Smooth muscle cell (in vitro differentiated cells): ENCODE data around the gene CCDC171. TPM values are rescaled to one million over a fixed set of nuclear protein-coding genes. Genes with fewer than 3 reads are reported as not detected.

Source experiments
- DNase-seq: peaks from one replicate; lab custom pipeline; 2025; ENCODE audit not compliant: unreplicated experiment; lab: John Stamatoyannopoulos, UW
- H2AFZ ChIP-seq: fragments of 200-600 bp; sonication (generic); 2 replicates; pipeline ENCODE4 v1.6.0; 2016; ENCODE audit warnings: antibody characterized with exemption, low read depth, mild to moderate bottlenecking
- H3F3A ChIP-seq: fragments of 200-600 bp; sonication (generic); 2 replicates; pipeline ENCODE4 v1.6.0; 2017; ENCODE audit warnings: antibody characterized with exemption, low read depth
- H3K27ac ChIP-seq: fragments of 200-600 bp; sonication (generic); 2 replicates; pipeline ENCODE4 v1.5.1; 2016; ENCODE audit warnings: low read depth, mild to moderate bottlenecking
- H3K27me3 ChIP-seq: fragments of 200-600 bp; sonication (generic); 2 replicates; pipeline ENCODE4 v1.6.1; 2016; ENCODE audit warnings: low read depth, mild to moderate bottlenecking
- H3K36me3 ChIP-seq: fragments of 200-600 bp; sonication (generic); 2 replicates; pipeline ENCODE4 v1.5.1; 2016; ENCODE audit warnings: low read depth
- H3K4me1 ChIP-seq: fragments of 200-600 bp; sonication (generic); 2 replicates; pipeline ENCODE4 v1.5.1; 2016; ENCODE audit warnings: low read depth
- H3K4me2 ChIP-seq: fragments of 200-600 bp; sonication (generic); 2 replicates; pipeline ENCODE4 v1.6.0; 2016; ENCODE audit warnings: mild to moderate bottlenecking
- H3K4me3 ChIP-seq: fragments of 200-600 bp; sonication (generic); 2 replicates; pipeline ENCODE4 v1.5.1; 2016; ENCODE audit warnings: mild to moderate bottlenecking
- H3K79me2 ChIP-seq: fragments of 200-600 bp; sonication (generic); 2 replicates; pipeline ENCODE4 v1.6.0; 2016; ENCODE audit warnings: low read depth, mild to moderate bottlenecking
- H3K9ac ChIP-seq: fragments of 200-600 bp; sonication (generic); 2 replicates; pipeline ENCODE4 v1.6.0; 2016; ENCODE audit warnings: low read depth
- H3K9me3 ChIP-seq: fragments of 200-600 bp; sonication (generic); replicated peaks from 2 replicates; pipeline ENCODE4 v1.5.1; 2016; ENCODE audit warnings: low read depth
- H4K20me1 ChIP-seq: fragments of 200-600 bp; sonication (generic); 2 replicates; pipeline ENCODE4 v1.6.0; 2016; ENCODE audit warnings: low read depth
- CTCF ChIP-seq: fragments of 200-600 bp; sonication (generic); IDR thresholded peaks from 2 replicates; pipeline ENCODE4 v1.5.1; 2017; ENCODE audit warnings: borderline replicate concordance, mild to moderate bottlenecking, antibody characterized with exemption; ENCODE audit not compliant: insufficient read depth, poor library complexity, severe bottlenecking
- WGBS: methylation state at CpG from one replicate; pipeline ENCODE4 v1.1.7; 2016; ENCODE audit warnings: low lambda C conversion rate; 5-methylcytosine and 5-hydroxymethylcytosine counted together
- polyA plus RNA-seq: library from polyadenylated mRNA; unstranded; fragments of >200 nt; fragmentation: Nextera tagmentation; extraction: Ambion mirVana; gene quantifications from 2 replicates; pipeline ENCODE4 v1.2.1, GENCODE V29; 2016
- total RNA-seq: library from RNA; depleted of rRNA; stranded (reverse); fragments of >200 nt; gene quantifications from 2 replicates; pipeline ENCODE4 v1.2.3, GENCODE V29; 2014

CCDC171 gene
- total and polyA plus RNA-seq, 2 experiments from 2014 or later, result 0.46 to 2.3 TPM

- no peaks in the 10 kb centered on the region for H3K4me1 ChIP-seq
- H3K9me3 ChIP-seq, result no peaks in the 10 kb centered on the region
- no peaks in the 10 kb centered on the region for H3K36me3 ChIP-seq
- no peaks in the 10 kb centered on the region for H3K27me3 ChIP-seq
- H4K20me1 ChIP-seq, result no peaks in the 10 kb centered on the region
- no peak overlapping the region for H2AFZ ChIP-seq
- no peak for DNase-seq
- no peak overlapping the region for H3K27ac ChIP-seq
- no peaks in the 10 kb centered on the region for H3K79me2 ChIP-seq
- no peak overlapping the region for H3K9ac ChIP-seq
- no peak for TF ChIP-seq CTCF
- H3K4me3 ChIP-seq, result no peak overlapping the region
- no peak overlapping the region for H3K4me2 ChIP-seq
- WGBS, result 34% methylated on average over 5 of the region's 5 CpGs
- H3F3A ChIP-seq, result no peaks in the 10 kb centered on the region
These were observed 383.6 kb downstream of the CCDC171 start for GRCh38 chr9:15936306-15936921.

GRCh38 chr9:15942831-15943424 lies 390.1 kb downstream of the CCDC171 start:
- H3K9ac ChIP-seq, result no peak overlapping the region
- no peaks in the 10 kb centered on the region for H3K27me3 ChIP-seq
- H3K36me3 ChIP-seq, result no peaks in the 10 kb centered on the region
- H3K79me2 ChIP-seq, result no peaks in the 10 kb centered on the region
- TF ChIP-seq CTCF, result no peak
- no peaks in the 10 kb centered on the region for H3F3A ChIP-seq
- H2AFZ ChIP-seq, result no peak overlapping the region
- WGBS, result 85% methylated on average over 3 of the region's 3 CpGs
- DNase-seq, result no peak
- H3K9me3 ChIP-seq, result no peaks in the 10 kb centered on the region
- no peaks in the 10 kb centered on the region for H3K4me1 ChIP-seq
- no peak overlapping the region for H3K27ac ChIP-seq
- H3K4me3 ChIP-seq, result no peak overlapping the region
- no peaks in the 10 kb centered on the region for H4K20me1 ChIP-seq
- no peak overlapping the region for H3K4me2 ChIP-seq

GRCh38 chr9:15944341-15944740 lies 391.5 kb downstream of the CCDC171 start:
- Histone ChIP-seq H3K4me3 (no peak overlapping the region), H2AFZ (no peak overlapping the region), H3K27me3 (no peaks in the 10 kb centered on the region), H3K4me1 (no peaks in the 10 kb centered on the region), H3K27ac (no peak overlapping the region), H4K20me1 (no peaks in the 10 kb centered on the region), H3K9ac (no peak overlapping the region), H3K9me3 (no peaks in the 10 kb centered on the region), H3K36me3 (no peaks in the 10 kb centered on the region), H3K4me2 (no peak overlapping the region), H3F3A (no peaks in the 10 kb centered on the region), H3K79me2 (no peaks in the 10 kb centered on the region)
- TF ChIP-seq CTCF, result no peak
- 96% methylated on average over 3 of the region's 3 CpGs for WGBS
- no peak for DNase-seq

GRCh38 chr9:15959663-15960062 lies 406.8 kb downstream of the CCDC171 start:
- H3K79me2 ChIP-seq, result no peaks in the 10 kb centered on the region
- H3K4me2 ChIP-seq, result no peak overlapping the region
- 61% methylated on average over 1 of the region's 1 CpG for WGBS

More at GRCh38 chr9:15959663-15960062, 406.8 kb downstream of the CCDC171 start:
- Histone ChIP-seq H3K27me3 (no peaks in the 10 kb centered on the region), H3K27ac (no peak overlapping the region), H3K9me3 (no peaks in the 10 kb centered on the region), H3K9ac (no peak overlapping the region), H3F3A (no peaks in the 10 kb centered on the region), H4K20me1 (no peaks in the 10 kb centered on the region), H3K36me3 (no peaks in the 10 kb centered on the region), H3K4me1 (no peaks in the 10 kb centered on the region), H3K4me3 (no peak overlapping the region), H2AFZ (no peak overlapping the region)
- DNase-seq, result no peak
- no peak for TF ChIP-seq CTCF
